IPS-18c (cell line): ENCODE results near the gene LCLAT1.

Source experiments
- H3K4me3 ChIP-seq: 2 replicates; pipeline ENCODE4 v1.7.0; 2013; ENCODE audit warnings: low read depth, mild to moderate bottlenecking, low read length, moderate library complexity; ENCODE audit not compliant: insufficient read depth
- H3K9me3 ChIP-seq: one replicate; pipeline ENCODE4 v1.6.1; 2013; ENCODE audit warnings: mild to moderate bottlenecking, low read length, moderate library complexity; ENCODE audit not compliant: control insufficient read depth, insufficient read depth

The LCLAT1 gene

DNA sequence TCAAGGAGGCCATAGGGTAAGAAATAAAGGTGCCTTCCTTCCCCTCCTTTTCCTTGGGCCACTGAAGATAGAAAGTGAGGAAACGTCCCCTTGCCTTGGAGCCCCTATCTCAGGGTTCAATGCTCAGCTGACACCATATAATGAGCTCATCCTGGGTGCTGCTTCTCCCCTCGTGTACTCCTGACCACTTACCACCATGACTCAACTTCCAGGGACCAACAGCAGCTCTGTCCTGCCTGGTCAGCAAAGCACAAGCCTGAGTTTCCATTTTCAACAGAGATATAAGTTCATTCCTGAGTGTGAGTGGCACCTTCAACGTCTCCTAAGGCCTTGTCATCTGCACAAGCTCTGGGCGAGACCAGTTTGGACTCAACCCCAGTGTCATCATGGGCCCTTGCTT is 209.0 kb downstream of the LCLAT1 start:
- no peak overlapping the region for H3K4me3 ChIP-seq
- H3K9me3 ChIP-seq: no peaks in the 10 kb centered on the region

DNA sequence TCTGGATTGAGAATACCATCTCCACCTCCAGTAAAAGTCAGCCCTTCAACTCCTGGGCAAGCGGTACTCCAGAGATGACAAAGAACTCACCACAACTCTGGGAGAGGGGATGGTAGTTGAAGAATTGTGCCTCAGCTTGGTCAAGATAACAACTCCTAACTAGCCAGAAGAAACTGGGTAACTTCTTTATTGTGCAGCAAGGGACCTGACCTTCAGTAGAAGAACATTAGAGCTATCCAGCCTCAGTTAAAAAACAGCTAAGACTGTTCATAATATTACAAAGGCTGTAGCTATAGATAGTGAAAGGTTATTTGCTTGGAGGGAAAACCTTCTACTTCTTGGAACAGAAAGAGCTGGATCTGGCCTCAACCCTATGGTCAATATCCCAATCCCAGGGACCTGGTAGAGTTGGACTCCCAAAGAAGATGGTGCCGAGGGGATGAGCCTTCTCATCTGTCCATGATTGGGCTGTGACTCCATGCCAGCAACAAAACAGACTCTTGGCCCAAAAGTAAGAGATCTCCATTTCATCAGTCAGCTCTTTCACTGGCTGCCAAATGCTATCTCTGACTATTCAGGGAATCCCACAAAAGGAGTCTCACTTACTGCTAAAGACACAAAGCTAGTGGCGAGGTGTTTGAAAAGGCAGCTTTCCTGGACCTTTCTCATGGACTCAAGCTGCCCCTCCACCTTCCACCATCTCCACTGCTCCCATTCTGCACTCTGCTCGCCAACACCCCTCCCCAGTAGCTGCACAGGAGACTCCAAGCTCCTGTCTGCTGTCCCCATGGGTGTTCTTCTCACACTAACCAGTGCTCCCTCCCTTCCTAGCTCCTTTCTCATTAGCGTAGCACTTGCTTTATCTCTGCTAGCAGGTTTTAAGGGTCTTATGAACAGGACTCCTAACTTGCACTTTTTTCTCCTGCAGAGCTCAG is 214.4 kb downstream of the LCLAT1 start:
- Histone ChIP-seq H3K9me3 (no peaks in the 10 kb centered on the region), H3K4me3 (no peak overlapping the region)

DNA sequence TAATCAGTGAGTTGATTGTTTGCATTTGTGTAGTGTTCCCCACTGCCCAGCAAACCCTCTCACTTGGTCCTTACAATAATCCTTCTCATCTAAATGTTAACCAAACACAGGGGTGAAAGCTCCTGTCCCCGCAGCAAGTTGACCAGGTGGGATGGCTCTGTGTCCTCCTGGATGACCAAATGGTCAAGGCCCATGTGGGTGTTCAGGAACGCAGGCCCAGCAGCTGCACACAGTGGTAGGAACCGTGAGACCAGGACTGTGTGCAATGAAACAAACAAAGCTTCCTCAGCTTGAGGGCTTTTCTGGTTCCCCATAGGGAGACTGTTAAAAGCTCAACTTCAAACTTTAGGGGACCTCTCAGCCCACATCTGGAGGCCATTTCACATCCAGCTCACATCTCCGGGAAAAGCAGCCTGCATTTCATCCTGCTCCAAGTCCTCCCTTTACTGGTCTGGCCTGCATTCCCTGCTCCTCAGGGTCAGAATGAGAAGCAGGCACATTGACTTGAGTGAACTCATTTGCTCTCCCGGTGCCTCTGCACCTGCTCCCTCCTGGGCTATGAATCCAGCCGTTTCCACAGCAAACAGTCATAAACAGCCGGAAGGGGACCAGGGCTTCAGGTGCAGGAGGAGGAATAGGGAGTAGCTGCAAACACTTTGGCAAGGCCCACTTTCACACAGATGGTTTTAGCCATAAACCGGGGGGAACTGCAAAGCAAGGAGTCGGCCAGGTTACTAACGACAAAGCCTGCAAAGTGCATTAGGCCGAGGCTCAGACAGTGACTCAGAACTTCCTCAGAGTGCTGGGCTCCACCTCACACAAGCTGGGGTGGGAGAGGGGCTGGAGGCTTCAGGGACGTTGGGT is 215.5 kb downstream of the LCLAT1 start:
- Histone ChIP-seq H3K9me3 (no peaks in the 10 kb centered on the region), H3K4me3 (no peak overlapping the region)

DNA sequence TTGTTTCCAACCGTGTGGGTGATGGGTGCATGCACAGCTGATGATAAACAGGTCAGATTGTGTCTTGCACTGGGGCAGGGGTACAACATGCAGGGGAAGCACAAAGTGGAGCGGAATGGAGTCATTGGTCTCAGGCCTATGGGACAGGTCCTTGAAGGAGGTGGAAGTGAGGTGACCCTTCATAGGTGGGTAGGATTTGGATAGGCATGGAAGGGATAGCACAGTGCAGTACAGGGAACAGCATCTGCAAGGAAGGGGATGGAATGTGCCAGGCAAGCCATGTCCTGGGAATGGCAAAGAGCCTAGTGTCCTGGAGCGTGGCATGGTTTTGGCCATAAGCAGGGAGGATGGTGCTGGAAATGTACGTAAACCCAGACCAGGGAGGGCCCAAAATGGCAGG is 216.3 kb downstream of the LCLAT1 start:
- Histone ChIP-seq H3K4me3 (no peak overlapping the region), H3K9me3 (no peaks in the 10 kb centered on the region)

DNA sequence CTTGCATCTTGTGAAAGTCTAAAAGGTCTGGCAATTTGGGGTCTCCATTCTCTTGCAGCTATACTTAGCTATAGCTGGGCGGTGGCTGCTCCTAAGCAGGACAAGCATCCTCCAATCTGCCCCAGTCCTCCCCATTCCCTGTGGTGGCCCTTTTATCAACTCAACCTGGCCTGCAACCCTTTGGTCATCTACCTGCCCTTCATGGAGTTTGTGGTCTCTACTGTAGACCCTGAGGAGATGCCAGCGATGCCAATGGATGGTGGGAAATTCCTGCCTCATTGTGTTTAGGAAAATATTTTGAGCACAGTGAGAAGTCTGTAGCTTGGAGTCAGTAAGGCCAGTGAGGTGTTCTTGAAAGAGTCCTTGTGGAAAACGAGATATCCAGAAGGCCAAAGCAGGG is 216.8 kb downstream of the LCLAT1 start:
- no peak overlapping the region for H3K4me3 ChIP-seq
- no peaks in the 10 kb centered on the region for H3K9me3 ChIP-seq

DNA sequence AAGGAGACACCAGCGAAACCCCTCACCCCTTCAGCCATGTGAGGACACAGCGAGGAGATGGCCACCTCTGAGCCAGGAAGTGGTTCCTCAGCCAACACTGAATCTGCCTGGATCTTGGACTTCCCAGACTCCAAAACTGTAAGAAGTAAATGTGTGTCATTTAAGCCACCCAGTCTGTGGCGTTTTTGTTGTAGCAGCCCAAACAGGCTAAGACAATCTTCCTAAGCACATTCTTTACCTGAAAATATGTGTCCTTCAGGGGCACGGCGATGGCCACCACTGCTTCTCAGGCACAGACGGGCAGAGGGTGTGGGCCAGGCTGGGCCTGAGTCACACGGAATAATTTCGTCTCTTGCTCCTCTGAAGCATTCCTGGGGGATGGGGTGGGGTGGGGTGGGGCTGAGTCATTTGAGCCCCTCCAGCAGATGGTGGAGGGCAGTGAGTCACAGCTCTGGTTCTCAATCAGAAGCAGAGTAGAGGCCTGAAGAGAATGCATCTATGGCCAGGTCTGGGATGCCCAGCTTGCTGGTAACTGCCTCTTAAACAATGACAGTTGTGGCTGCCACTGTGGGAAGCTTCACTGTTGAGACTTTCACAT is 217.8 kb downstream of the LCLAT1 start:
- Histone ChIP-seq H3K4me3 (no peak overlapping the region), H3K9me3 (no peaks in the 10 kb centered on the region)

DNA sequence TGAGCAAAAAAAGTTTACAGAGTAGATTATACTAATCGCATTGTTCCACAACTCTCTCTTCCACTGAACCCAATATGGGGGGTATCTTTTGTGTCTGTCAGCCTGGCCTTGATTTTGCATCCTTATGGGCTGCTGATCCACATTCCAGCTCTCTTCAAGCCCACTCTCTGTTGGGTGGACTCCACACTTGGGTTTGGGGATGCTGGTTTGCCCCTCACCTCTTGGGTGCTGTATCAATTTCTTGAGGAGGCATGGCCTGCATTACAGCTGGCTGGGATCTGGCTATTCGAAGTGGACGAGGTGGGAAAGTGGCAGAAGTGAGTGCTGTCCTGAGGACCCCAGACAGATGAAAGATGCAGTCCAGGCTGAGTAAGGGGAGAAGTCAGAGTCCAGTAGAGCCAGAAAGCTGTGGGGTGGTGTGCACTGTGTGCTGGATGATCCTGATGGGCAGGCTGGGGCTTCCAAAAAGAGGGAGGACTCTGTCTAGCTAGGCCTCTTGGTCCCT is 218.8 kb downstream of the LCLAT1 start:
- Histone ChIP-seq H3K4me3 (no peak overlapping the region), H3K9me3 (peaks cover 2% of the 10 kb centered on the region)

DNA sequence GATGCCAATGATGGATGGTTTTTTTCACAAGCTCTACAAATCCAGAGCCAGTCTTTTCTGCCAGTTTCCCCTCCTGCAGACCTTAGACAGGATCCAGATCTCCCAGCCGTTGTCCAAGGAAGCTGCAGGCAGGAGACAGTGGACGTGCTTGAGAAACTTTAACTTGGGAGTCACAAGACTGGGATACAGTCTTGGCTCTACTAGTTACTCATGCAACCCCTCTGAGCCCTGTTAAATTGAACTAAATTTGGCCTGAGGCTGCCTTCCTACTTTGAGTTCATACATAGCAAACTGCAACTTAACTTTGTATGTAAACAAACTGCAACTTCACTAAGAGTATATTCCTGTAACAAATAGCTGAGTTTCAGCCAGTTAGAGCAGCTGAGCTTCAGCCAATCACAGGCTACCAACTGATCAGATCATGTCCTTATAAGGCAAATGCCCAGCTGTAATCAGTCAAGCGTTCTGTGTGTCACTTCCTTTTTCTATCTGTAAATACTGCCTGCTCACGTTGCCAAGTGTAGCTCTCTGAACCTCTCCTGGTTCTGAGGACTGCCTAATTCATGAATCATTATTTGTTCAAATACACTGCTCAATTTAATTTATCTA is 219.3 kb downstream of the LCLAT1 start:
- Histone ChIP-seq H3K4me3 (no peak overlapping the region), H3K9me3 (peaks cover 2% of the 10 kb centered on the region)

DNA sequence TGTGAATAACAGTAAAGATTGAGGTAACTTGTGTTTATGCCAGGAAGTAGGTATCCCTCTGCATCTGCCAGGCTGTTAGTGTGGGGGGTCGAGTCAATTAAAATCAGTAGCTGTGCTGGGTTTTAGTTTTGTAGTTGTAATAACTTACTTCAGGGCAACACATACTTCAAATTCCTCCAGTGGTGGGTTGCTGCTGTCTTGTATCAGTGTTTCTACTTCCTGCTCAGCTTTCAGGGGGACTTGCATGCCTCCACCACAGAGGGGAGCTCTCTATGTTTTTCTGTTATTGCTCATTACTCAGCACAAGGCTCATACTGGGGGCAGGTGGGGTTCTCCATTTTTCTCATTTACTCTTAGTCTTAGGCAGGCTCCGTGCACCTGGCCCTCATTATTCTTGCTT is 223.4 kb downstream of the LCLAT1 start:
- Histone ChIP-seq H3K9me3 (peaks cover 2% of the 10 kb centered on the region), H3K4me3 (no peak overlapping the region)

DNA sequence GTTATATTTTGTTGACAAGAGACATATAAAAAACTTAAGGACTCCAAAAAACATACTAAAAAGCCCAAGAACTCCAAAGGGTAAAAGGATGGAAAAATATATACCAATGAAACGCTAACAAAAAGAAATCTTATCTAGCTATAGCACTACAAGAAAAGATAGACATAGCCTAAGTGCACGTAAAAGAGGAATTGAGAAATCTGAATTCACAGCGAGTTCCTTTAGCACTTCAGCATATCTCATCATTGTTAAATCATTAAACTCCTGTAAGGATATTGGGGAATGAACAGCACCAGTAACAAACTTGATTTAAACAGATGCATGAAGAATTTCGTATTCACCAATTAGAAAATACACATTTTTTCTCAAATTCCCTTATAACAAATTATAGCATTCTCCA is 226.1 kb downstream of the LCLAT1 start:
- H3K4me3 ChIP-seq: no peak overlapping the region
- H3K9me3 ChIP-seq: peaks cover 2% of the 10 kb centered on the region

DNA sequence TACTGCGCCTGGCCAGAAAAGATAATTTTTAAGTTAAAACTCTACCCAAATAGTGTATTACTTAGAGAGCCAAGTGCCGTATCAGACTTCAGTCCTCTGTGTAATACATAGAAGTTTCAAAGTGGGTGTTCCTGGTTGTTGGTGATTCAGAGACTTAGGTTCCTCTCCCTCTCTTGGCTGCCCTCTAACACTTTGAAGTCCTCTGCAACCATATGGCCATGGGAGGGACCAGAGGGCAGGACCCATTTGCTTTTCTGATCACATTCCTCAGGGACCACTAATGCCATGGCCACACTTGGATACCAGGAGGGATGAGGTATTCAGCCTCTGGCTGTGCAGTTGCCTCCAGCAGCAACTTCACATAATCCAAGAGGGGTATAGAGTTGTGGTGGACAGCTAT is 228.7 kb downstream of the LCLAT1 start:
- Histone ChIP-seq H3K4me3 (no peak overlapping the region), H3K9me3 (no peaks in the 10 kb centered on the region)

DNA sequence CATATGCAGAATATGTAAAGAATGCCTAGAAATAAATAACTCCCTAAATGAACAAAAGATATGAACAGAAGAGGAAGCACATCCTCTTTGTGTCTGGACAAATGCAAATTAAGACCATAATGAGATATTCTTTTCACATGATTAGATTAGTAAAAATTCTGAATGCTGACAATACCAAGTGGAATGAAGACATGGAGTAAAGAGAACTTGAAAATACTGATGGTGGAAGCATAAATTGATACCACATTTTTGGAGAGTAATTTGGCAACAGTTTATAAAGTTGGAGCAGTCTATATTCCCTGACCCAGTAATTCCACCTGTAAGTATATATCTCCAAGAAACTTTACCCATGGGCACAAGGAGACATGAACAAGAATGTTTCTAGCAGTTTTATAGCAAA is 230.2 kb downstream of the LCLAT1 start:
- no peaks in the 10 kb centered on the region for H3K9me3 ChIP-seq

DNA sequence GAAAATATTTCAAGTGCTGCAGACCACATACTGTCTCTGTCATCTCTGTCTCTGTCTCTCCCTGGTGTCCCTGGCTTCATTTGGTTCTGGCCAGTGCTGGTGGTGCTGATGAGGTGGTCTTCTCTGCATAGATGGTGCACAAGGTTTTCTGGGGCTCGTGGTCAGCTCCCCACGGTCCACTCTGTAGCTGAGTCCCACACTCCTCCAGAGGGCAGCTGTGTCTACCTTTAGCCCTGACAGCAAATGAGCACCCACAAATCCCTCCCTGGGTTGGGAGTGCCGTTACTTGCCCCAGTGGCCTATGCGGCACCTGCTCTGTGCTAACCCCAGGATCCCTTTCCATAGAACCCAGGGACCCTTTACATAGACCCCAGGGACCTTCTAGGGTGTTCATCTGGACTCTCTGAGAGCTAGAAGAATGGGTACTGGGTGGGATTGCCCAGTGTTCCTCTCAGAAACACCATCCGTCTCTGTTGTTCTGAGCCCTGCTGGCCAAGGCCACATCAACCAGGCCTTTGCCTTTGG is 230.9 kb downstream of the LCLAT1 start:
- Histone ChIP-seq H3K9me3 (no peaks in the 10 kb centered on the region), H3K4me3 (no peak overlapping the region)

More for the DNA sequence above, 230.2 kb downstream of the LCLAT1 start:
- no peak overlapping the region for H3K4me3 ChIP-seq

DNA sequence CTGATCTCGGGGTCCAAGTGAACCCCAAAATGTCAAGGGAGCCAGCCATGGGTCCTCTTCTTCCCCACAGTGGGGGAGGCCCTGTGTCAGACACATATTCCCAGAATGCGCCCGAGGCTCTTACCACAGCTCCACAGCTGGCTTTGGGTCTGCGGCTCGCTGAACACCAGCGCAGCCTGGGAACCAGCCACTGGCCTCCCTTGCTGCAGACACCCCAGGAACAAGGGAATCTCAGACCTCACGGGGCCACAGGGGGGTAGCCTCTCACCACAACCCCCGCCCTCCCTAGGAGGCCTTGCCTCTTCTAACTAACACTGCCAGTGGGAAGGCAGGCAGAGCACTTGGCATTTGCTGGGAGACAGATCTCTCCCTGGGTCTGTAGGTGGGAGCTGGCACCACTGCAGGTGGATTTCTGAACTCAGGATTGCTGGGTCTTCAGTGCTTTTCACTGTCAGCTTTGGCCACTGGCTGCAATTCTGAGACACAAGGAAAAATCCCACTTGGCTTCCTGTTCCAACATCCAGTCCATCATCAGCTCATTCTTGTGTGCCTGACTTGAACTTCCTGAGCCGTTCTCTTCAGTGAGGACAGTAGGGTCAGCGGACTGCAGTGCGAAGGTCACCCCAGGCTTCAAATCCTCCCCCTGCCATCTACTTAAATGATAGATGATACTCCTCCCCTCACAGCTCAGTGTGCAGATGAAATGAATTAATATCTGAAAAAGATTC is 231.5 kb downstream of the LCLAT1 start:
- Histone ChIP-seq H3K9me3 (no peaks in the 10 kb centered on the region), H3K4me3 (no peak overlapping the region)

DNA sequence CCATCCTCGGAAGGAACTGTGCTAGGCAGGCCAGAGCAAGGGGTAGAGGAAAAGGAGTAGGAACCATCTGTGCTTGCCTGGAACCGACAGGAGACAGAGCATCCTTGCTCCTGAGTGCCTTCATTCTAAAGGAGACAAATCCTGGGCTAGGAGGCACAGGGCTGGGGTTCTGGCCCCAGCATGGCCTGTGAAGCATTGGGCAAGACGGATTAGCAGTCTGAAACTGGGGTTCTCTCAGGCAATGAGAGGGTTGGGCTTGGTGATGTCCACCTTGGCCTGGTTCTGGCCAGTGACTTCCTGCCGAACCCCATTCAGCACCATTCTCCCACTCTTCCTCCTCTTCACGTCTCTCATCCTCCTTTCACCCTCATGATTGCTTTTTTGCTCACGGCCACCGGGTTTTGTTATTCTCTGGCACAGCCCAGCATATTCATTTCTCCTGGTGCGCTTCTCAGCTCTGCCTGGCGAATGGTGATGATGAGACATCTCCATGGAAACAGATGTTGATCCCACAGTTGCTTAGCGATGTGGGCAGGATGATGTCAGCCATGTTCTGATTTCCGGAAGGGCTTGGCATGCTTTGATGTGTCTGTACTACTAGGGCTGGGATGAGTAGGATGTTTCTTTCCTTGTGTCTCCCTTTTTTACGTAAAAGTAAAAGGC is 232.5 kb downstream of the LCLAT1 start:
- no peaks in the 10 kb centered on the region for H3K9me3 ChIP-seq
- H3K4me3 ChIP-seq: no peak overlapping the region

DNA sequence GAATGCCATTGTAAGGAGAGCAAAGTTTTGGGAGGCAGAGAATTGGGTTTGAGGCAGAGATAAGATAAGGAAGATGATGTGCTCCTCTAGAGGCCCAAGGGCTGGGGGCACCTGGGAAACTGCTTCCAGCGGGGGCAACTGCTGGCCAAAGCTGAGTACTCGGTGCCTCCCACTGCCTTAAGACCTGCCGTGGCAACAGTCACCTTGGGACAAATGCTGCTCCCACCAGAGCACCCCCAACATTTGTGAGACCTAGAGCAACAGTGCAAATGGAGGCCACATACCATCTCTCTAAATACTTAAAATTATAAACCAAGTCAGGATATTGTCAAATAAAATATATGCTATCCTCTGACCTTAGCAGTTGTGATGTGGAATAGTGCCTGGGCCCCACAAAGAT is 233.1 kb downstream of the LCLAT1 start:
- no peaks in the 10 kb centered on the region for H3K9me3 ChIP-seq
- no peak overlapping the region for H3K4me3 ChIP-seq
